ENCODE data around the gene PRIM2.

PRIM2 gene

DNA sequence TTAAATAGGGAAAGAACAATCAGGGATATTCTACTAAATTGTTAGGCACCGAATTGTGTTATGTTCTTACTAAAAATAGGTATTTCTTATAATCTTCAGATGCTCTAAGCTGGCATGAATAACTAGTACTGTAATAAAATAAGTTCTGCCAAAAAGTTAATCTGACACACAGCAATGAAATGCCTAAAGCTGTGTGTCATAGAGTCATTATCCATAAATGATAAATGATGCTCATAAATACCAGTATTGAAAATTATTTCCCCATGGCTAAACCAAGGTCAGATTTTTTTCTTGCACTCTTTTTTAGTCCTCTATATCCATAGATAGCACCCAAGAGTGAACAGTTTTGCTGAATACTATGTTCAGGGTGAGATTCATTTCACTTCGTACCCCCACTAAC, 11.7 kb upstream of the PRIM2 start (continued):
- TF ChIP-seq ZNF830 (tag by site-specific recombination; IDR thresholded peaks at IDR 0.05; ENCODE audit: low read depth) (no peak), ZNF133 (tag by site-specific recombination; IDR thresholded peaks at IDR 0.05) (no peak), PRDM10 (tag by site-specific recombination; IDR thresholded peaks at IDR 0.05) (no peak), ZIC2 (tag by site-specific recombination; IDR thresholded peaks at IDR 0.05) (no peak), ZBTB17 (tag by site-specific recombination; IDR thresholded peaks at IDR 0.05) (no peak), TRIM28 (IDR thresholded peaks at IDR 0.05; ENCODE audit: borderline replicate concordance, low read length) (no peak), ZBTB1 (tag by site-specific recombination; IDR thresholded peaks at IDR 0.05) (no peak)

DNA sequence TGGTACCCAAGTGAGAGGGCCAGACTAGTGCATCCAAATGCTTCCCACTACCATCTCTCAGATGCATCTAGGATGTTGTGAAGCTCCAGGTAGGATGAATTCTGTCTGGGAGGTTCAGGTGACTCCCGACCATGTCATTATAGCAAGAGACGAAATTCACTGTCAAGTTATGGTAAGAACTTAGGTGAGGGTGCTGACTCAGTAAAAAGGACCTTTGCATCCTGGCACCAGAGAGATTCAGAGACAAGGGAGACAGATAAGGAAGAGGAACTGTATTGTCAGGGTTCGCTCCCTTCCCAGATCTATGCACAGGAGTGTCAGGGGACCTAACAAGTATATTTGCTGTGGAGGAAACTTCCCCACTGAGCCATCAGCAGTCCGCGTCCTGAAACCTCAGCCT, 11.2 kb upstream of the PRIM2 start:
- TF ChIP-seq ZNF776 (tag by site-specific recombination; IDR thresholded peaks at IDR 0.05; ENCODE audit: borderline replicate concordance) (no peak), ZNF549 (tag by site-specific recombination; IDR thresholded peaks at IDR 0.05) (no peak), ZNF394 (tag by site-specific recombination; IDR thresholded peaks at IDR 0.05; ENCODE audit: borderline replicate concordance) (no peak), ZBTB48 (tag by site-specific recombination; IDR thresholded peaks at IDR 0.05) (no peak), ZNF785 (tag by site-specific recombination; IDR thresholded peaks at IDR 0.05) (no peak), ZBTB17 (tag by site-specific recombination; IDR thresholded peaks at IDR 0.05) (no peak), ZNF561 (tag by site-specific recombination; IDR thresholded peaks at IDR 0.05; ENCODE audit: borderline replicate concordance) (no peak), ZNF521 (tag by site-specific recombination; IDR thresholded peaks at IDR 0.05) (no peak), SP2 (tag by site-specific recombination; IDR thresholded peaks at IDR 0.05) (no peak), ZNF510 (tag by site-specific recombination; IDR thresholded peaks at IDR 0.05; ENCODE audit: insufficient replicate concordance) (no peak), ZBTB7A (tag by site-specific recombination; IDR thresholded peaks at IDR 0.05; ENCODE audit: low read depth) (no peak), TRIM28 (IDR thresholded peaks at IDR 0.05; ENCODE audit: borderline replicate concordance, low read length) (no peak), BCL11A (tag by site-specific recombination; IDR thresholded peaks at IDR 0.05; ENCODE audit: low read depth) (no peak), ZNF280D (tag by site-specific recombination; IDR thresholded peaks at IDR 0.05) (no peak)
- TF ChIP-seq, protein P1, sequence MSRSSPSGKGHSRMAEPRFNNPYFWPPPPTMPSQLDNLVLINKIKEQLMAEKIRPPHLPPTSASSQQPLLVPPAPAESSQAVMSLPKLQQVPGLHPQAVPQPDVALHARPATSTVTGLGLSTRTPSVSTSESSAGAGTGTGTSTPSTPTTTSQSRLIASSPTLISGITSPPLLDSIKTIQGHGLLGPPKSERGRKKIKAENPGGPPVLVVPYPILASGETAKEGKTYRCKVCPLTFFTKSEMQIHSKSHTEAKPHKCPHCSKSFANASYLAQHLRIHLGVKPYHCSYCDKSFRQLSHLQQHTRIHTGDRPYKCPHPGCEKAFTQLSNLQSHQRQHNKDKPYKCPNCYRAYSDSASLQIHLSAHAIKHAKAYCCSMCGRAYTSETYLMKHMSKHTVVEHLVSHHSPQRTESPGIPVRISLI (tag by site-specific recombination; IDR thresholded peaks at IDR 0.05) = no peak
- TF ChIP-seq, protein P2, sequence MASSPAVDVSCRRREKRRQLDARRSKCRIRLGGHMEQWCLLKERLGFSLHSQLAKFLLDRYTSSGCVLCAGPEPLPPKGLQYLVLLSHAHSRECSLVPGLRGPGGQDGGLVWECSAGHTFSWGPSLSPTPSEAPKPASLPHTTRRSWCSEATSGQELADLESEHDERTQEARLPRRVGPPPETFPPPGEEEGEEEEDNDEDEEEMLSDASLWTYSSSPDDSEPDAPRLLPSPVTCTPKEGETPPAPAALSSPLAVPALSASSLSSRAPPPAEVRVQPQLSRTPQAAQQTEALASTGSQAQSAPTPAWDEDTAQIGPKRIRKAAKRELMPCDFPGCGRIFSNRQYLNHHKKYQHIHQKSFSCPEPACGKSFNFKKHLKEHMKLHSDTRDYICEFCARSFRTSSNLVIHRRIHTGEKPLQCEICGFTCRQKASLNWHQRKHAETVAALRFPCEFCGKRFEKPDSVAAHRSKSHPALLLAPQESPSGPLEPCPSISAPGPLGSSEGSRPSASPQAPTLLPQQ (tag by site-specific recombination; IDR thresholded peaks at IDR 0.05) = no peak

More for the DNA sequence above, 11.2 kb upstream of the PRIM2 start:
- H3K36me3 ChIP-seq (ENCODE audit: control insufficient read depth in 2 of 2, insufficient read depth in 1 of 2, low read length in 2 of 2) = no peaks in the 10 kb centered on the region
- CTCF ChIA-PET = interaction anchor here (1.6 kb wide), 1 partner anchor 10 kb away, joined by 17 read pairs; no protein-coding TSS in a partner anchor
- POLR2A ChIA-PET = no interaction called here
- no peaks in the 10 kb centered on the region for H3K9me3 ChIP-seq (ENCODE audit: control insufficient read depth, insufficient read depth, low read depth, low read length)
- no peak overlapping the region for H3K4me3 ChIP-seq (ENCODE audit: low read depth, low read length)
- no peak overlapping the region for H3K27ac ChIP-seq (ENCODE audit: extremely low read depth, low read depth, low read length)
- 0 out of 2 replicates have a peak, but pooled peaks cover 4% of the 10 kb centered on the region for H3K4me1 ChIP-seq (ENCODE audit: control insufficient read depth, insufficient read depth, low read length)

Measured in HEK293 (cell line).